GM04503 (cell line): ENCODE data around the gene LDLRAD3.

Source experiments
- DNase-seq: peaks from one replicate; pipeline ENCODE4 v3.0.0-alpha.2; 2012; ENCODE audit warnings: low read depth

LDLRAD3 gene

GRCh38 chr11:36135076-36135475 lies 191.2 kb downstream of the LDLRAD3 start:
- DNase-seq, result no peak

GRCh38 chr11:36139767-36140166 lies 195.9 kb downstream of the LDLRAD3 start:
- DNase-seq, result no peak

GRCh38 chr11:36141196-36141953 lies 197.5 kb downstream of the LDLRAD3 start:
- DNase-seq, result no peak

GRCh38 chr11:36141956-36142355 lies 198.1 kb downstream of the LDLRAD3 start:
- DNase-seq, result no peak

GRCh38 chr11:36142439-36142838 lies 198.6 kb downstream of the LDLRAD3 start:
- DNase-seq, result no peak

- DNase-seq, result no peak
Observed at GRCh38 chr11:36142879-36143278, 199.0 kb downstream of the LDLRAD3 start.

GRCh38 chr11:36146437-36146836 lies 202.6 kb downstream of the LDLRAD3 start:
- no peak for DNase-seq

GRCh38 chr11:36147491-36147890 lies 203.6 kb downstream of the LDLRAD3 start:
- DNase-seq, result no peak

GRCh38 chr11:36148701-36149100 lies 204.8 kb downstream of the LDLRAD3 start:
- DNase-seq, result no peak

- peak; percentile 92 for DNase-seq
Observed at GRCh38 chr11:36149538-36150242, 205.8 kb downstream of the LDLRAD3 start.

- DNase-seq, result no peak
Observed at GRCh38 chr11:36150986-36151385, 207.1 kb downstream of the LDLRAD3 start.

GRCh38 chr11:36151933-36152580 lies 208.2 kb downstream of the LDLRAD3 start:
- no peak for DNase-seq

- DNase-seq, result no peak
Observed at GRCh38 chr11:36153551-36153950, 209.7 kb downstream of the LDLRAD3 start.

GRCh38 chr11:36155124-36155561 lies 211.3 kb downstream of the LDLRAD3 start:
- DNase-seq, result no peak

GRCh38 chr11:36155770-36156160 lies 211.9 kb downstream of the LDLRAD3 start:
- DNase-seq, result no peak

GRCh38 chr11:36156161-36156816 lies 212.4 kb downstream of the LDLRAD3 start:
- DNase-seq, result no peak

- DNase-seq, result no peak
Observed at GRCh38 chr11:36156817-36157519, 213.1 kb downstream of the LDLRAD3 start.

- DNase-seq, result no peak
Observed at GRCh38 chr11:36160091-36160490, 216.2 kb downstream of the LDLRAD3 start.

- no peak for DNase-seq
Observed at GRCh38 chr11:36161572-36161971, 217.7 kb downstream of the LDLRAD3 start.

- no peak for DNase-seq
Observed at GRCh38 chr11:36162006-36162882, 218.4 kb downstream of the LDLRAD3 start.
